ENCODE data around the gene GSC. TPM values are rescaled to one million over a fixed set of nuclear protein-coding genes. Genes with fewer than 3 reads are reported as not detected.

GSC gene
- total and polyA plus RNA-seq, 2 experiments from 2014 or later = 0.27 to 0.97 TPM

- TF ChIP-seq CTCF (conservative IDR thresholded peaks at IDR 0.05; ENCODE audit: low read depth in 2 of 2) (no peak), EZH2phosphoT487 (IDR thresholded peaks at IDR 0.05; ENCODE audit: unreplicated experiment) (no peak), NANOG (IDR thresholded peaks at IDR 0.05; ENCODE audit: borderline replicate concordance) (no peak), EZH2 (IDR thresholded peaks at IDR 0.05; ENCODE audit: low read depth, unreplicated experiment) (no peak), STAT1 (IDR thresholded peaks at IDR 0.05; ENCODE audit: unreplicated experiment) (no peak), CREB1 (CRISPR knock-in tag; IDR thresholded peaks at IDR 0.05; ENCODE audit: low read depth) (no peak), POLR2AphosphoS5 (IDR thresholded peaks at IDR 0.05; ENCODE audit: low read depth) (no peak)
- TF ChIP-seq, protein P1, sequence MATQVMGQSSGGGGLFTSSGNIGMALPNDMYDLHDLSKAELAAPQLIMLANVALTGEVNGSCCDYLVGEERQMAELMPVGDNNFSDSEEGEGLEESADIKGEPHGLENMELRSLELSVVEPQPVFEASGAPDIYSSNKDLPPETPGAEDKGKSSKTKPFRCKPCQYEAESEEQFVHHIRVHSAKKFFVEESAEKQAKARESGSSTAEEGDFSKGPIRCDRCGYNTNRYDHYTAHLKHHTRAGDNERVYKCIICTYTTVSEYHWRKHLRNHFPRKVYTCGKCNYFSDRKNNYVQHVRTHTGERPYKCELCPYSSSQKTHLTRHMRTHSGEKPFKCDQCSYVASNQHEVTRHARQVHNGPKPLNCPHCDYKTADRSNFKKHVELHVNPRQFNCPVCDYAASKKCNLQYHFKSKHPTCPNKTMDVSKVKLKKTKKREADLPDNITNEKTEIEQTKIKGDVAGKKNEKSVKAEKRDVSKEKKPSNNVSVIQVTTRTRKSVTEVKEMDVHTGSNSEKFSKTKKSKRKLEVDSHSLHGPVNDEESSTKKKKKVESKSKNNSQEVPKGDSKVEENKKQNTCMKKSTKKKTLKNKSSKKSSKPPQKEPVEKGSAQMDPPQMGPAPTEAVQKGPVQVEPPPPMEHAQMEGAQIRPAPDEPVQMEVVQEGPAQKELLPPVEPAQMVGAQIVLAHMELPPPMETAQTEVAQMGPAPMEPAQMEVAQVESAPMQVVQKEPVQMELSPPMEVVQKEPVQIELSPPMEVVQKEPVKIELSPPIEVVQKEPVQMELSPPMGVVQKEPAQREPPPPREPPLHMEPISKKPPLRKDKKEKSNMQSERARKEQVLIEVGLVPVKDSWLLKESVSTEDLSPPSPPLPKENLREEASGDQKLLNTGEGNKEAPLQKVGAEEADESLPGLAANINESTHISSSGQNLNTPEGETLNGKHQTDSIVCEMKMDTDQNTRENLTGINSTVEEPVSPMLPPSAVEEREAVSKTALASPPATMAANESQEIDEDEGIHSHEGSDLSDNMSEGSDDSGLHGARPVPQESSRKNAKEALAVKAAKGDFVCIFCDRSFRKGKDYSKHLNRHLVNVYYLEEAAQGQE (IDR thresholded peaks at IDR 0.05; ENCODE audit: unreplicated experiment) = no peak
These were observed 13.5 kb downstream of the GSC start (continued) for GRCh38 chr14:94756310-94756882.

- Histone ChIP-seq H2AFZ (no peak overlapping the region), H3K79me2 (replicated peaks; ENCODE audit: insufficient read depth) (no peaks in the 10 kb centered on the region), H3K27ac (ENCODE audit: low read depth) (no peak overlapping the region), H3K4me1 (ENCODE audit: insufficient read depth) (no peaks in the 10 kb centered on the region), H3K4me3 (no peak overlapping the region), H3F3A (replicated peaks; ENCODE audit: low read depth) (no peaks in the 10 kb centered on the region), H3K4me2 (no peak overlapping the region), H3K9me2 (ENCODE audit: insufficient read depth) (no peaks in the 10 kb centered on the region), H4K20me1 (replicated peaks; ENCODE audit: insufficient read depth) (no peaks in the 10 kb centered on the region), H3K27me3 (ENCODE audit: insufficient read depth) (no peaks in the 10 kb centered on the region), H3K36me3 (ENCODE audit: insufficient read depth) (no peaks in the 10 kb centered on the region)
- H3K27me3 Mint-ChIP-seq (ENCODE audit: insufficient read depth, low read depth, poor library complexity) = peaks cover 13% of the 10 kb centered on the region
- DNase-seq (ENCODE audit: low spot score) (no peak), ATAC-seq (no peak)
- no peaks in the 10 kb centered on the region for H3K36me3 Mint-ChIP-seq (ENCODE audit: low read depth)
- no peaks in the 10 kb centered on the region for H3K4me1 Mint-ChIP-seq
- H3K27ac Mint-ChIP-seq = no peak overlapping the region
- no peaks in the 10 kb centered on the region; the same call in 2 of the 3 replicates for H3K9me3 Mint-ChIP-seq
- H3K4me3 Mint-ChIP-seq = no peak overlapping the region
- TF ChIP-seq EZH2phosphoT487 (IDR thresholded peaks at IDR 0.05; ENCODE audit: unreplicated experiment) (no peak), ZNF331 (CRISPR knock-in tag; IDR thresholded peaks at IDR 0.05; ENCODE audit: low read depth) (no peak), NANOG (IDR thresholded peaks at IDR 0.05; ENCODE audit: borderline replicate concordance) (no peak), CREB1 (CRISPR knock-in tag; IDR thresholded peaks at IDR 0.05; ENCODE audit: low read depth) (no peak), JUNB (IDR thresholded peaks at IDR 0.05; ENCODE audit: unreplicated experiment) (no peak), EZH2 (IDR thresholded peaks at IDR 0.05; ENCODE audit: low read depth, unreplicated experiment) (no peak), CTCF (conservative IDR thresholded peaks at IDR 0.05; ENCODE audit: low read depth in 2 of 2) (no peak), ZNF114 (CRISPR knock-in tag; IDR thresholded peaks at IDR 0.05) (no peak)
- TF ChIP-seq, protein P2, sequence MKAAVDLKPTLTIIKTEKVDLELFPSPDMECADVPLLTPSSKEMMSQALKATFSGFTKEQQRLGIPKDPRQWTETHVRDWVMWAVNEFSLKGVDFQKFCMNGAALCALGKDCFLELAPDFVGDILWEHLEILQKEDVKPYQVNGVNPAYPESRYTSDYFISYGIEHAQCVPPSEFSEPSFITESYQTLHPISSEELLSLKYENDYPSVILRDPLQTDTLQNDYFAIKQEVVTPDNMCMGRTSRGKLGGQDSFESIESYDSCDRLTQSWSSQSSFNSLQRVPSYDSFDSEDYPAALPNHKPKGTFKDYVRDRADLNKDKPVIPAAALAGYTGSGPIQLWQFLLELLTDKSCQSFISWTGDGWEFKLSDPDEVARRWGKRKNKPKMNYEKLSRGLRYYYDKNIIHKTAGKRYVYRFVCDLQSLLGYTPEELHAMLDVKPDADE (IDR thresholded peaks at IDR 0.05) = no peak
- TF ChIP-seq, protein P1 (IDR thresholded peaks at IDR 0.05; ENCODE audit: unreplicated experiment) = no peak
These were observed 15.4 kb downstream of the GSC start for GRCh38 chr14:94754391-94754942.
